ENCODE results near the gene LINS1. TPM values are rescaled to one million over a fixed set of nuclear protein-coding genes. Genes with fewer than 3 reads are reported as not detected.

The LINS1 gene
- total and polyA plus RNA-seq, 2 experiments from 2014 or later, result 11.7 to 15.4 TPM

DNA sequence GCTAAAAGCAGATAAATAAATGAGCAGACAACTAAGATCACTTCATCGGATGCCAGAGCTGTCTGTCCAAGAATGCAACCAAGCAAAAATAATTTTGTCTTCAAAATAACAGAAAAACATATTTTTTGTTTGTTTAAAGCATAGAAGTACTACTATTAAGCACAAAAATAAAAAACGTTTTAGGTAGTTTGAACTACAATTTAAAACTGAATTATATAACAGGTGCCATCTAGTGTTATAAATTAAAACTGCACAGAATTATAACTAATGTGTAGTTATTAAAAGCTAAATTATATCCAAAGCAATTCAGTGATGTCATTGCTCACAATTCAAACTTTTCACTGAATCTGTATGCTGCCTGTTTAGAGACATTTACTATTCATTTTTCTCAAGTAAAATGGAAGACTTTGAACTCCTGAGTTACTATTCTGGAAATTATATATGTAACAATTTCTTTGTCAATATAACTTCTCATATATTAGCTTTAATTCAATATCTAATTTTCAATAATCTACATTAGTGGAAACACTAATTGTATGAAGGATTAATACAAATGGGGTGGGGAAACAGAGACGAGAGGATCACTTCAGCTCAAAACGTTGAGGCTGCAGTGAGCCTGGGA lies 29.5 kb downstream of the LINS1 start:
- peak in 1 of 2 experiments; percentile 55; a peak in 3 of 4 replicates for TF ChIP-seq CTCF (conservative IDR thresholded peaks at IDR 0.05; ENCODE audit: low read depth in 2 of 2)
- TF ChIP-seq POLR2AphosphoS5 (IDR thresholded peaks at IDR 0.05; ENCODE audit: low read depth), result no peak
- TF ChIP-seq CREB1 (CRISPR knock-in tag; IDR thresholded peaks at IDR 0.05; ENCODE audit: low read depth), result no peak
- H3K9me2 ChIP-seq (ENCODE audit: insufficient read depth), result no peaks in the 10 kb centered on the region
- H2AFZ ChIP-seq, result no peak overlapping the region
- DNase-seq (ENCODE audit: low spot score) (peak; percentile 4), ATAC-seq (no peak)
- H3K36me3 ChIP-seq (ENCODE audit: insufficient read depth), result no peaks in the 10 kb centered on the region; the same call in 1 of the 2 replicates
- H3K27ac ChIP-seq (ENCODE audit: low read depth), result no peak overlapping the region
- H3K4me1 ChIP-seq (ENCODE audit: insufficient read depth), result no peaks in the 10 kb centered on the region
- Mint-ChIP-seq H3K9me3 (no peaks in the 10 kb centered on the region), H3K36me3 (ENCODE audit: low read depth) (peaks cover 7% of the 10 kb centered on the region; the same call in 2 of the 3 replicates), H3K4me3 (no peak overlapping the region), H3K27me3 (ENCODE audit: insufficient read depth, low read depth, poor library complexity) (peaks cover 1% of the 10 kb centered on the region), H3K4me1 (no peaks in the 10 kb centered on the region), H3K27ac (no peak overlapping the region)
- no peaks in the 10 kb centered on the region for H4K20me1 ChIP-seq (replicated peaks; ENCODE audit: insufficient read depth)
- no peaks in the 10 kb centered on the region for H3F3A ChIP-seq (replicated peaks; ENCODE audit: low read depth)
- no peaks in the 10 kb centered on the region for H3K27me3 ChIP-seq (ENCODE audit: insufficient read depth)
- no peak overlapping the region for H3K4me3 ChIP-seq
- no peak overlapping the region for H3K4me2 ChIP-seq
- 0 out of 2 replicates have a peak, but pooled peaks cover 5% of the 10 kb centered on the region for H3K79me2 ChIP-seq (replicated peaks; ENCODE audit: insufficient read depth)

DNA sequence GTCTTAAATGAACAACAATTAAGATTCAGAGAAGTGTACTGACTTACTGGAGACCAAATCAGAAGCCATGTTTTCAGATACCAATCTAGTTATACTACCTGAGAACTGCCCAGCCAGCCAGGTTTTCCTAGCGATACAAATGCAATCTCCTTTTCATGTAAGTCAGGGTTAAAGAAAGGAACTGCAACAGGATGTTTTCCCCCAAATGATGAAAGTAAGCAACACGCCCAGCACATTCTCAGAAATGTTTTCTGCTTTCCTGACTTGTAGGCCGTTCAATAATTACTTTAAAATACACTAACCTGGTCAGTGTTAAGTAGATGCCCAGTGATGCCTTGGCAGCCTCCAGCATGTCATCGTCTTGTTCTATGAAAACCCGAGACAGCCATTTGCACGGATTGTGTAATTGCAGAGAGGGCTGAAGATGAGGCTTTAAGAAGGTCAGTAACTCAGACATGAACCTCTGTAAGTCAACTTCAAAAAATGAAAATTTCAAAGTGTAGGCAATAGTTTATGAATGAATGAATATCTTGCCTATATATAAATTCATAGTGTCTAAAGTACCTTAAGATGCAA lies 30.3 kb downstream of the LINS1 start:
- no peaks in the 10 kb centered on the region for H3K4me1 ChIP-seq (ENCODE audit: insufficient read depth)
- no peak for ATAC-seq
- no peak overlapping the region for H3K27ac ChIP-seq (ENCODE audit: low read depth)
- H3K9me2 ChIP-seq (ENCODE audit: insufficient read depth), result no peaks in the 10 kb centered on the region
- H3K4me3 Mint-ChIP-seq, result no peak overlapping the region
- H3F3A ChIP-seq (replicated peaks; ENCODE audit: low read depth), result no peaks in the 10 kb centered on the region
- H3K27me3 ChIP-seq (ENCODE audit: insufficient read depth), result no peaks in the 10 kb centered on the region
- no peak overlapping the region for H3K27ac Mint-ChIP-seq
- no peak overlapping the region for H3K4me3 ChIP-seq
- no peaks in the 10 kb centered on the region for H3K9me3 Mint-ChIP-seq
- no peaks in the 10 kb centered on the region for H4K20me1 ChIP-seq (replicated peaks; ENCODE audit: insufficient read depth)
- H3K4me2 ChIP-seq, result no peak overlapping the region
- H2AFZ ChIP-seq, result no peak overlapping the region
- H3K36me3 Mint-ChIP-seq (ENCODE audit: low read depth), result peaks cover 7% of the 10 kb centered on the region; the same call in 2 of the 3 replicates
- no peaks in the 10 kb centered on the region for H3K4me1 Mint-ChIP-seq
- DNase-seq (ENCODE audit: low spot score), result no peak
- 0 out of 2 replicates have a peak, but pooled peaks cover 2% of the 10 kb centered on the region for H3K79me2 ChIP-seq (replicated peaks; ENCODE audit: insufficient read depth)
- no peaks in the 10 kb centered on the region; the same call in 1 of the 2 replicates for H3K36me3 ChIP-seq (ENCODE audit: insufficient read depth)
- H3K27me3 Mint-ChIP-seq (ENCODE audit: insufficient read depth, low read depth, poor library complexity), result peaks cover 1% of the 10 kb centered on the region
- TF ChIP-seq REST (IDR thresholded peaks at IDR 0.05; ENCODE audit: unreplicated experiment) (no peak), NANOG (IDR thresholded peaks at IDR 0.05; ENCODE audit: borderline replicate concordance) (no peak), ZNF331 (CRISPR knock-in tag; IDR thresholded peaks at IDR 0.05; ENCODE audit: low read depth) (no peak), EZH2phosphoT487 (IDR thresholded peaks at IDR 0.05; ENCODE audit: unreplicated experiment) (no peak), ZNF114 (CRISPR knock-in tag; IDR thresholded peaks at IDR 0.05) (no peak), JUNB (IDR thresholded peaks at IDR 0.05; ENCODE audit: unreplicated experiment) (no peak), CTCF (conservative IDR thresholded peaks at IDR 0.05; ENCODE audit: low read depth in 2 of 2) (no peak), STAT1 (IDR thresholded peaks at IDR 0.05; ENCODE audit: unreplicated experiment) (no peak)
- TF ChIP-seq, protein P1, sequence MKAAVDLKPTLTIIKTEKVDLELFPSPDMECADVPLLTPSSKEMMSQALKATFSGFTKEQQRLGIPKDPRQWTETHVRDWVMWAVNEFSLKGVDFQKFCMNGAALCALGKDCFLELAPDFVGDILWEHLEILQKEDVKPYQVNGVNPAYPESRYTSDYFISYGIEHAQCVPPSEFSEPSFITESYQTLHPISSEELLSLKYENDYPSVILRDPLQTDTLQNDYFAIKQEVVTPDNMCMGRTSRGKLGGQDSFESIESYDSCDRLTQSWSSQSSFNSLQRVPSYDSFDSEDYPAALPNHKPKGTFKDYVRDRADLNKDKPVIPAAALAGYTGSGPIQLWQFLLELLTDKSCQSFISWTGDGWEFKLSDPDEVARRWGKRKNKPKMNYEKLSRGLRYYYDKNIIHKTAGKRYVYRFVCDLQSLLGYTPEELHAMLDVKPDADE (IDR thresholded peaks at IDR 0.05), result no peak
